AG08395 (cell line): ENCODE data around the gene MAPK8.
"Not testable (repeated sequence)": the region's sequence is repeated elsewhere in the genome, so short reads cannot be mapped to it uniquely, and the experiment has no call there.

ENCODE experiments used
- DNase-seq: peaks from one replicate; pipeline ENCODE4 v3.0.0; 2012; ENCODE audit warnings: mixed read lengths, low spot score

Gene MAPK8

DNA sequence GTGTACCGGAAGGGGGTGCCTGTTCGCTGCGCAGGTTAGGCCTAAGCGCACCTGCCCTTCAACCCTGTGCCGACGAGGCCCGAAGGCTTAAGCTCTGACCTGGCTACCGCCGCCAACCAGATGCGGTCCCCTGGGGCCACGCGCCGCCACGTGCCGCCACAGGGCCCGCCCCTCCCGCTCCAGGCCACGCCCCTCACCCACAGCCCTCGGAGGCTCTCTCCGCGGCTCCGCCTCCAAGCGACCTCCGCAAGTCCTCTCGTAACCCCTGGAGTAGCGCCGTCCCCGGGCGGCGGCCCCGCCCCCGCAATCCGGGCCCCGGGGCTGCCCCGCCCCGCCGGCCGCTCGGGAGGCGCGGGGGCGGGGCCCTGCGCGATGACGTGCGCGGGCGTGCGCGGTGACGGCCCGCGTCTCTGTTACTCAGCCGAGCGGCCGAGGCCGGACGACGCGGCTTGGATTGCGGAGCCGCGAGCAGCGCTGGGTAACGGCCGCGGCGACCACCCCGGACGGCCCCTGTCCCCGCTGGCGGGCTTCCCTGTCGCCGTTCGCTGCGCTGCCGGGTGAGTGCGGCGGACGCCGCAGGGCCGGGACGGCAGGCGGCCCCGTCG, at the start of gene MAPK8:
TSS of gene MAPK8 (plus strand) at position 413 of the 605 bp plus-strand sequence. CDS start 94,984 bp downstream, outside the sequence.
- DNase-seq = peak; percentile 99

DNA sequence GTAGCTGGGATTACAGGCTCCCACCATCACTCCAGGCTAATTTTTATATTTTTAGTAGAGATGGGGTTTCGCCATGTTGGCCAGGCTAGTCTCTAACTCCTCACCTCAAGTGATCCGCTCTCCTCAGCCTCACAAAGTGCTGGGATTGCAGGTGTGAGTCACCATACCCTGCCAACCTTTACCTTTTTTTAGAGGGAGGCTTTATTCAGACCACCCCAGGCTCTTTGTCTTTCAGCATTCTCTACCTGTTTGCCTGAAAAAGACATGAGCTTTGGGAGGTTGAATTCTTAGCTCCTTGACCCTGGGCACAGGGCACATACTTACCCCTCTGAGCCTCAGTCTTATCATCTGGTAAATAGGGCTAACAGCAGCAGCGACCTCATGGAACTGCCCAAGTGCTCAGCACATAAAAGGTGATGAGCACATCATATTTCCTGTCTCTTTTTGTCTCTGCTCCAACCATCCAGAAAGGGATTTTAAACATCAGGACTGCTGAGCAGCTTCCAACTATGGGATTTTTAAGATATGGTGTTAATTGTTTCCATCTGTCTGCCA, 49.0 kb upstream of the MAPK8 start:
- no peak for DNase-seq

DNA sequence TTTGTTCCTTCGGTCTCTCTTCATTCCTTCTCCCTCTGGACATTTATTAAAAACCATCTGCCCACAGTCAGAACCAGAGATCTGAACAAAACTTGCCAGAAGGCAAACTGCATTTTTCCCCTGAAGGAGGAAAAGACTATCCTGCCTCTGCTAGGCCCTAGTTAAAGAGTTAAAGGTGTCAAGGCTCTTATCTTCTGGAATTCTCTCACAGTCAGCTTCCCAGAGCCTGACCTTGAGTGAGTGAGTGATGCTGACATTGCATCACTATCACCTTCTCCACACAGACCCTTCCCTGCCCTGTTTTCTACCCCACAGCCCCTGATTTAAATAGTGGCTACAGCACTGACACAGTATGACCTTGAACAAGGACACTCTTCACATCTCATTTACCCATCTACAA, 48.4 kb upstream of the MAPK8 start:
- DNase-seq = no peak

DNA sequence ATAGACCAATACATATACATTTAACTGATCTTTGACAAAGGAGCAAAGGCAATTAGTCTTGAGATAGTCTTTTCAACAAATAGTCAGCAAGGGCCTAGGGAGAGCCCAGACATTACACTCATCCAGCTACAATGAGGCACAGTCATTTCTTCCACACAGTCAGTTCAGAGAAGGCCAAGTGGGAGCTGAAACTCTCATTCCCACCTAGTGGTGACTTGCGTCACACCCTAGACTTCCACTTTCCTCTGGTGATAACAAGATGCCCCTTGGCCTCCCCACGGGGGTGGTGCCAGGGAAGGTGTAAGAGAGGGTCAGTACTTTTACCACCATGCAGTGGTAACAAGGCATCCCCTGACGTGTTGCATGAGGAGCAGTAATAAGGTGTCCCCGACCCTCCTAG, 39.9 kb upstream of the MAPK8 start:
- no peak for DNase-seq

DNA sequence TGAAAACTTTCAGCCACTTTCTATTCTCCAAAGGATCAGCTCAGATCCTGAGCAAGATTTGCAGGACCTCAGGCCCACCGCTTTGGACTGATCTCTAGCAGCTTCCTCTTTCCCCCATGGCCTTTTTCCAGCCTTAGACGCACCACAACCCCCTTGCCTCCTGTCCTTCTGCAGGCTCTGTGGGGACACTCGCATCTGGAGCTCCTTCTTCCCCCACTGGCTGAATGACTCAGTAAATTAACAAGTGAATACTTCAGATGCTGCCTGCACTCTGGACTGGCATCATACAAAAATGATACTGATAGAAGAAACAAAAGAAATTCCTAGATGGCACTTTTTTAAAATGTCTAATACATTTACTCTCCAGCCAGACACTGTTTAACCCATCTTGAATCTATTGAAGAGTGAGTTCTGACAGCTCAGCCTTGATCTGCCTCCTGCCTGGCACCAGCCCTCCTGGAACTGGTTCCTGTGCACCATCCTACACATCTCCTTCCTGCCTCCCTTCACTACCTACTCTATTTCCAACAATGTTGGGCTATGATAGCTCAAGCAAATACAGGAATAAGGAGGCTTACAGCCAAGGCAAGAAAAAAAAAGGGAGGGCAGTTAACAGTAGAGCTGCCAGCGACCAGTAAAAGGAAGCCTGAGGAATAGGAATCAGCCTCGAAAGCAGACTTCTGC, 35.3 kb upstream of the MAPK8 start:
- no peak for DNase-seq

DNA sequence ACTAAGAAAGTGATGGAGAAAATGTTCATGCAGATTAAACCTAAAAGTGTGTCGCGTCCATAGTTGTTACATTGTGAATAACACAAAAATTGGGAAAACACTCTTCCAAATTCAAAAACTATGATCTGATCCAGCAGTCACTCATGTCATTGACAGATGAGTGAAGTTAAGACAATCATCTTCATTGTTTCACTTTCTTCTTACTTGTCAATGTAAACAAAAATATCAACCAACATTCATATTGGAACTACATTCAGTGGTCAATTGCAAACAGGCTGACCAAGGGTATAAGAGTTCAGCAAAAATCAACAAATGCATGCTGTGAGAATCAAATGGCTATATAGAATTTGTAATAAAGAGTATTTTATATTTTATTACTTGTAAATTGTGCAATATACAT, 33.8 kb upstream of the MAPK8 start:
- DNase-seq = no peak

DNA sequence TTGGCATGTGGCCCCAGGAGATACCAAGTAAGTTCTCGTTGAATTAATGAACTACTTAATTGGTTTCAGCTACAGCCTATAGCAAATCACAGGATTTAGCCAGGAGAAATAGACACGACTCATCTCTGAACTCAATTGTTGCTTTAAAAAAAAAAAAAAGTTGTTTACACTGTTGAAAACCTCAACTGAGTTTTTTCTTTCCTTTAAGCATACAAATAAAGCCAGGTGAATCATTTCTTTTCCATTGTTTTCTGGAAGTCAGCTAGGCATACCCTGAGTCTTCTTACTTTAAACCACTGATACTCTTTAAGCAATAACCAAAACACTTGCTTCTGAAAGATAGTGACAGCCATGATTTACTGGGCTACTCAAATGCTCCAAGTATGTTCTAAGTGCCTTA, 32.7 kb upstream of the MAPK8 start:
- no peak for DNase-seq

DNA sequence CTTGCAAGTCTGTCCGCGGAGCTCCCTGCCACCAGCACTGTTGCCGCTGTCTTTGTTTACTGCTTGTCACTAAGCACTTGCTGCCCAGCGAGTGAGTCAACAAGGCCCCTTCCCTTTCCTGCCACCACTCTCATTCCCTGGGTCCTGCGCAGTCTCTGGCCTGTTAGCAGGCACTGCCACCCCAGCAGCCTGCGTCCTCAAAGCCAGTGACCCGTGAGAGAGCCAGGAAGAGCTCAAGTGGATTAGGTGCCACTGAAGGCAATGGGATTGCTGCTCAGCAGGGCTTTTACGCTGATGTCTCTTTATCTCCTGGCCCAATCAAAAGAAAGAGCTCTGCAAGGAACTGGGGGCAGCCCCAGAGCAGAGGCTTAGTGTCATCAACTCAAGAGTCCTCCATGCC, 31.8 kb upstream of the MAPK8 start, which contains the start of gene FRMPD2:
TSS of gene FRMPD2 (minus strand) at position 61 of the 400 bp plus-strand sequence. CDS start 129 bp downstream, outside the sequence.
- DNase-seq = no peak

DNA sequence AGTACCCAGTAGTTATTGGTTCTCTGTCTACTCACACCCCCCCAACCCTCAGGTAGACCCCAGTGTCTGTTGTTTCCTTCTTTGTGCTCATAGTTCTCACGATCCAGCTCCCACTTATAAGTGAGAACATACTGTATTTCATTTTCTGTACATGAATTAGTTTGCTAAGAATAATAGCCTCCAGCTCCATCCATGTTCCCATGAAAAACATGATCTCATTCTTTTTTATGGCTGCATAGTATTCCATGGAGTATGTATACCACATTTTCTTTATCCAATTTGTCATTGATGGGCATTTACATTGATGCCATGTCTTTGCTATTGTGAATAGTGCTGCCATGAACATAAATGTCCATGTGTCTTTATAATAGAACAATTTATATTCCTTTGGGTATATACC, 29.4 kb upstream of the MAPK8 start:
- no peak for DNase-seq

DNA sequence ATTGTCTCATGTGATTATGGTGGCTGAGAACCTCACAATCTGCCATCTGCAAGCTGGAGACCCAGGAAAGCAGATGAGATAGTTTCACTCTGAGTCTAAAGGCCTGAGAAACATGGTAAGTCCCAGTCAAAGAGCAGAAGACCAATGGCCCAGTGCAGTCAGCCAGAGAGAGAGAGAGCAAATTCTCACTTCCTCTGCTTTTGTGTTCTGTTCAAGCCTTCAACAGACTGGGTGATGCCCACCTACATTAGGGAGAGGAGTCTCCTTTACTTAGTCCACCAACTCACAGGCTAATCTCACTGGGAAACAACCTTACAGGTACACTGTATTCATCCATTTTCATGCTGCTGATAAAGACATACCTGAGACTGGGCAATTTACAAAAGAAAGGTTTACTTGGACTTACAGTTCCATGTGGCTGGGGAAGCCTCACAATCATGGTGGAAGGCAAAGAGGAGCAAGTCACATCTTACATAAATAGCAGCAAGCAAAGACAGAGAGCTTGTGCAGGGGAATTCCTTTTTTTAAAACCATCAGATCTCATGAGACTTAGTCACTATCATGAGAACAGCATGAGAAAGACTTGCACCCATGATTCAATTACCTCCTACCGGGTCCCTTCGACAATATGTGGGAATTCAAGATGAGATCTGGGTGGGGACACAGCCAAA, 27.3 kb upstream of the MAPK8 start:
- no peak for DNase-seq

DNA sequence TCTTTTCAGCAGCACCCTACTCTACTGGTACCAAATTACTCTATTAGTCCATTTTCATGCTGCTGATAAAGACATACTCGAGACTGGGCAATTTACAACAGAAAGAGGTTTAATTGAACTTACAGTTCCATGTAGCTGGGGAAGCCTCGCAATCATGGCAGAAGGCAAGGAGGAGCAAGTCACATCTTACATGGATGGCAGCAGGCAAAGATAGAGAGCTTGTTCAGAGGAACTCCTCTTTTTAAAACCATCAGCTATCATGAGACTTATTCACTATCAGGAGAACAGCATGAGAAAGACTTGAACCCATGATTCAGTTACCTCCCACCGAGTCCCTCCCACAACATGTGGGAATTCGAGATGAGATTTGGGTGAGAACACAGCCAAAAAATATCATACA, 24.8 kb upstream of the MAPK8 start:
- not testable (repeated sequence) for DNase-seq

DNA sequence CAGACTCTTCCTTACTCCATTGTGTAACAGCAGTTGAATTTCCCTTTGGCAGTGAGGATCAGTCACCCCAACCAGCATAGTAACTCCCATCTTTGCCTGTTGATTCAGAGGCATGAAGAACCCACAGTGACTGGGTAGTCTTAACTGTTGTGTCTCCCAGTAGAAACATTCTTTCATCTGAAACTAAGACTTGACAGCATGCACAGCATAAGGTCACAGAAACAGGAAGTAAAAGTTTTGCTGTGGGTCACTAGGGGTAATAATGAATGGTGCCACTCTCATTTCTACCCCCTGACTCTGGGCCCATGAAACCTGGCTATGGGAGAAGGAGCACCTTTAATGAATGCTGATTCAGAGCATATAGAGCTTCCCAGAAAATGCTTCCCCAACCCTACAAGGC, 23.6 kb upstream of the MAPK8 start:
- DNase-seq = no peak

DNA sequence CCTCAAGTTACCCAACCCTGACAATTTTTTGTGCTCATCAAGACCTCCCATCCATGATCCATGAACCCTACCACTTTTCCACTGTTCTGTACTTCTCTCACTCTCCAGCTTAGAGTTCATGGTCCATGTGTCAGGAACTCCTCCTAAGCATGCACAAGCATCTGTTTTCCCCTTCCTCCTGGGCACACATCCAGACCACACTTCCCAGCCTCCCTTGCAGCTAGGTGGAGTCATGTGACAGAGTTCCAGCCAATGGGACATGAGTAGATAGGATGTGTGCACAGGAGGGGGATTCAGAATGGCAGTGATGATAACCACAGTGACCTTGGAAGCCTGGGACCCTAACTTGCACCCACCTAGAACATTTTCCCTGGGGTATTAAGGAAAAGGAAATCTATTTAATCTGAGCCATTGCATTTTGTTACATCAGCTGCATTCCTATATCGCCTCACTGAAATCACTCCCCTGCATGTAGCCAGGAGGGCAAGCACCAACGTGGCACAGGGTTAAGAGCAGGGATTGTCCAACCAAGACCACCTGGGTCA, 22.4 kb upstream of the MAPK8 start:
- DNase-seq = no peak

DNA sequence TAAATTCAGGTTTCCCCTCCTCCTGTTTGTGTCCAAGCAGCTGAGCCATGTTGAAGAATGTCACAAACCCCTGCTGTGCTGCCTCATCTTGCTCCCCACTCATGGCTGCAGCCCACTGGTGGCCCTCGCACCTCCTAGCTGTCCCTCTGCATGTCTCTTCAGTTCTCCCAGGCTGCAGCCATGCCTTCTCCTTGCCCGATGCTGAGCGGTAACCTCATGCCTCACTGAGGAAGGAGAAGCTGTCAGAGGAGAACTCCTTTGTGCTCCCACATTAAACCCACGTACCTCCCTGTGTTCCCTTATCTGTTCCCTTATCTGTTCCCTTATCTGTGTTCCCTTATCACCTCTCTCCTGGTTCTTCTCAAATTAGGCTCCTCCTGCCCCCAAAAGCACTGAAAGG, 21.7 kb upstream of the MAPK8 start:
- DNase-seq = no peak

DNA sequence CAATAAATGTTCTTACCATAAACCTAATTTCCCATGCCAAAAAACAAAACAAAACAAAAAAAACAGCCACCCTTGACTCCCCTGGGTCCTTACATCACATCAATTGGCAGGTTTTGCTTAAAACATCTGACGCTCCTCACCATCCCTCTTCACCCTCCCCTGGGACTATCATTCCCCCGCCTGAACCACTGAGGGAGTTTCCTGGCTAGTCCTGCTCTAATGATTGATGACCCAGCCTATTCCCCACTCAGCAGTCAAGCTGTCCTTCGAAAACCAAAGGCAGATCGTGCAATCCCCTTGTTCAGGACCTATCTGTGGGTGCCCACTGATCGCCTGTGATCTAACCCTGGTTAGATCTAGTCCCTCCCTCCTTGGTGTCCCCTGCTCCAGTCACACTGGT, 20.8 kb upstream of the MAPK8 start:
- DNase-seq = no peak

DNA sequence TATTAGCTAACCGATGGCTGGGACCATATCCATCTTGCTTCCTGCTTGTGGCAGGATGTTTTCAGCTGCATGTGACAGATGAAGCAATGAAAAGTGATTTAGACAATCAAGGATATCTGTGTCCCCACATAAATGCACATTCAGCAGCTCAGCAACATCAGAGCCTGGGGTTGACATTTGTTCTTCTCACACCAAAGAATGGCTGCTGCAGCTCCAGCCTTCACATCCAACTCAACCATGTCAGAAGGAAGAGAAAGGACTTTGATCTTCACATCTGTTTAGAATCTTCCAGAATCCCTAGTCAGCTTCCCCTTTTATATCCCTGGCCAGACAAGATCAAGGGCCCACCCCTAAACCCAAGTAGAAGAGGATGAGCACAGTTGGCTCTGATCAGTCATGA, 20.1 kb upstream of the MAPK8 start:
- no peak for DNase-seq

DNA sequence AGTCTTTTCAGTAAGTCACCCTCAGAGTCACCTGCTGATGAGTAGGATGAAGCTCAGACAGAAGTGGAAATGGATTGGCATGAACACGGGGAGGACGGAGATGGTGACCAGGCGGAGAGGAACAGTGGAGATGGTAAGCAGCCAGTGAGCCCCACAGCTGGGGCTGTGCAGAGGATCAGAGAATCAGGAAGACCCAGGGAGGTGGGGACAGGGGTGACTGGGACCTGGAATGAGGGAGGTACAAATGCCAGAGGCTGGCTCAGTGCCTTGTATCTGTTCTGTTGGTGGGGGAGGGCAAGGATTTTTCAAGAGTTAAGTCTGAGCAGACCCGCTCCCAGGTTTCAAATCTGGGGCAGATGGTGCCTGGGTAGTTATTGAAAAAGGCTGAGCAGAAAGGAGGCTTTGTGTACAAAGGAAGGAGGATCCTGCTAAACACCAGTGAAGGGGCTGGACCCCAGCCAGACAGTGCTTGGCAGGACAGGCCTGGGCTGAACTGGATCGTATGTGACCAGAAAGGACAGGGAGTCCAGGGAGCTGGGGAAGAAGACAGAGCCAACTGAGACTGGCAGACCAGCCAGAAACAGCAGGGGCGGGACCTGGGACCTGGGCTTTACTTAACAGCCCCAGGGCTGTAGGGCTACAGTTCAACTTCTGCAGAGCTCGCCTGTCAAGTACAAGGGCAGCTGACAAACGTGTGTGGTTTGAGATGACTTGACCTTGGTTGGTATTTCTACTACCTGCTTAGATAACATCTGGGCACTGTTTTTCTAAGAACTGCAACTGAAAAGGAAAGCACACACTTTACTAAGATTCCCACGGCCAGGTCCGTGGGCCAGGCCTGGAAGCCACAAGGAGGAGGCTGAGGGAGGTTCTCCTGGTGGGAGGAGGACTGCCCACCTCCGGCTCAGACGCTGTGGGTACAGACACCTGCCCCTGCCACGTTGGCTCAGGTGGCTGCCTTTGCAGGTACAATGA, 18.8 kb upstream of the MAPK8 start:
- no peak for DNase-seq

DNA sequence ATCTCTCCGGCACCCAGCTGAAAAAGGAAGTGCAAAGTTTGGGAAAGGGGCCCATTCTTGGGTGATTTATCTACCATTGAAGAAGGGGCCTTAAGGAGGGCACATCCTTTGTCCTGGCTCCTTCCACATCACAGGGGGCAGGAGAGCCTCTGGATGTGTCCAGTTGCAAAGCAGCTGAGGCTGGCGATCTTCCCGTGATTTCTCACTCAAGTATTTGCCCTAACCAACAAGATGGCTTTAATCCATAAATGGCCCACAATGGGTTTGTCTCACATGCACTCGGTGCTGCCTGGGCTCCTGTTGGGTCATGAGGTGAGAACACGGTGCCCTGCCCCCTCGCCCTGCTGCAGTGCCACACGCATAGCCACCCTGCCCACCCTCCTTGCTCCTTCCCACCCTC, 17.8 kb upstream of the MAPK8 start:
- peak; percentile 31 for DNase-seq

DNA sequence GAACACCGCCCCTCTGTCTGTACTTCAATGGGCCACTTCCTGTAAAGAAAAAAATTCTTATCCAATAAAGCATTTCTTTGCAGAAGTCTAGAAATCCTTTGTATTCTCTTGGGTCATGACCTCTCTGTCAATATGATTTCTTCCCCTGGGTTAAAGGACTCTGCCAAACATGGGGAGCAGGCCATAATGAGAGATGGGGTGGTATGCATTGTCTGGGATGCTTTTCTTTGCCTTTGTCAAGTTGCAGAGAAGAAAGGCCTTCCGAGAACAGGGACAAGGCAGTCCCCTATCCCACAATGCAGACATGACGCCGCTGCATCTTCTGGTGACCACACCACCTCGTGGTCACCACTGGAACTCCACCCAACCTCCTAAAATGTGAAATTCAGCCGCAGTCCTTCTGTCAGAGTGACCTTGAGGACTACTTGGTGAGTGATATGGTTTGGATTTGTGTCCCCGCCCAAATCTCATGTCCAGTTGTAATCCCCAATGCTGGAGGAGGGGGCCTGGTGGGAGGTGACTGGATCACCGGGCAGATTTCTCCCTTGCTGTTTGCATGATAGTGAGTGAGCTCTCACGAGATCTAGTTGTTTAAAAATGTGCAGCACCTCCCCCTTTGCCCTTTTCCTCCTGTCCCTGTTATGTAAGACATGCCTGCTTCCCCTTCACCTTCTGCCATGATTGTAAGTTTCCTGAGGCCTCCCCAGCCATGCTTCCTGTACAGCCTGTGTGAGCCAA, 16.8 kb upstream of the MAPK8 start:
- peak; percentile 63 for DNase-seq

DNA sequence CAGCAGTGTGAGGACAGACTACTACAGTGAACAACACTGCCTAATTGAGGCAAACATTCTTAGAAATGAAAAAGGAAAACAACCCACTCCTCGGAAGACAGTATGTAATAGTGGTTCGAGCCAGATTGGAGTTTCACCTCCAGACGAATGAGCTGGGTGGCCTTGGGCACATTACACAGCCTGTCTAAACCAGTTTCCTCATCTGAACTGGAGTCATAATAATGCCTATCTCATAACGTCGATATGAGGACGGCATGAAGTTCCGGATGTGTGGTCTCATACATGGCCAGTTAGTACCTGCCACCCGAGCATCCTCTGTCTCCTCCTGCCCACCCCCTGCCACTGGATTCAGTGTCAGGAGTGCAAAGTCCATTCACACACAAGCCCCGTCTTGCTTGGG, 16.2 kb upstream of the MAPK8 start:
- no peak for DNase-seq

DNA sequence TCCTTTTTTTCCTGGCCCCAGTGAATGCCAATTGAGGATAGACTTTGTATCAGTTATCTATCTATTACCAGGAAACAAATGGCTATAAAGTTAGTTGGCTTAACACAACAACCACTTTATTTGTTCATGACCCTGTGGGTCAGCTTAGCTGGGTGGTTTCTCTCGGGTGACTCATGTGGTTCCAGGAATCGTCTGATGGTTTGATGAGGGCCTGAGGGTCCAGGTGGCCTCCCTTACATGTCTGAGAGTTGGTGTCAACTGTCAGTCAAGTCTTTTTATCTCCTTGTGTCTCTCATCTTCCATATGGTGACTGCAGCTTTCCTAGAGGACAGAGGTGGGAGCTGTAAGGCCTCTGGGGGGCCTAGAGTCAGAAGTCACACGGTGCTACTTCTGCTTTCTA, 15.3 kb upstream of the MAPK8 start:
- DNase-seq = no peak
